Kidney (tissue), 14 donors: ENCODE results near the gene AHDC1. TPM values are rescaled to one million over a fixed set of nuclear protein-coding genes. Genes with fewer than 3 reads are reported as not detected.
"Not testable (repeated sequence)": the region's sequence is repeated elsewhere in the genome, so short reads cannot be mapped to it uniquely, and the experiment has no call there.

ENCODE experiments used
- DNase-seq, 5 donors: peaks; one replicate each; pipeline ENCODE4 v3.0.0-alpha.2; 2013 to 2020
- FAIRE-seq: peaks from 2 replicates; lab custom pipeline; 2012; peaks lifted over from hg19 to GRCh38; lab: Jason Lieb, UNC
- H3K27ac ChIP-seq, 2 donors: one replicate each; pipeline ENCODE4 v1.7.0; 2013; ENCODE audit warnings: low read depth in 2 of 2, low read length in 2 of 2, inconsistent platforms in 1 of 2
- H3K27me3 ChIP-seq: one replicate; pipeline ENCODE4 v1.7.1; 2013; ENCODE audit warnings: low read length, inconsistent platforms; ENCODE audit not compliant: control insufficient read depth, insufficient read depth
- H3K36me3 ChIP-seq, 3 donors: one replicate each; pipeline versions ENCODE4 v1.7.0 to v1.7.1; 2013; ENCODE audit warnings: low read length in 3 of 3, control low read depth in 1 of 3, inconsistent platforms in 1 of 3; ENCODE audit not compliant: insufficient read depth in 3 of 3, control insufficient read depth in 2 of 3
- H3K4me1 ChIP-seq, 3 donors: one replicate each; pipeline versions ENCODE4 v1.7.0 to v1.7.1; 2013; ENCODE audit warnings: low read length in 3 of 3, inconsistent platforms in 1 of 3, low read depth in 1 of 3; ENCODE audit not compliant: control insufficient read depth in 2 of 3, insufficient read depth in 2 of 3
- H3K4me3 ChIP-seq, 3 donors: one replicate each; pipeline versions ENCODE4 v1.7.0 to v1.8.1; 2013; ENCODE audit warnings: low read length in 3 of 3, control low read depth in 1 of 3, inconsistent platforms in 1 of 3
- H3K9ac ChIP-seq, 3 donors: one replicate each; pipeline versions ENCODE4 v1.7.0 to v1.7.1; 2013; ENCODE audit warnings: low read length in 3 of 3, control low read depth in 1 of 3, inconsistent platforms in 1 of 3
- H3K9me3 ChIP-seq, 3 donors: one replicate each; pipeline versions ENCODE4 v1.7.0 to v1.7.1; 2013; ENCODE audit warnings: low read length in 3 of 3, control low read depth in 1 of 3, inconsistent platforms in 1 of 3; ENCODE audit not compliant: control insufficient read depth in 2 of 3, insufficient read depth in 1 of 3
- CTCF ChIP-seq: IDR thresholded peaks from 3 replicates; pipeline ENCODE4 v1.5.1; 2012; ENCODE audit warnings: mild to moderate bottlenecking, moderate library complexity, borderline replicate concordance; ENCODE audit not compliant: insufficient read depth; ENCODE audit errors: extremely low read depth
- intact Hi-C: fragments of 100-400 bp; cut with DNase I; formaldehyde crosslinking; loops from one replicate; pipeline ENCODE4 v1.11.1; 2022
- polyA plus RNA-seq: library from polyadenylated mRNA; stranded (reverse); fragments of 350-450 nt; fragmentation: Illumina TruSeq; extraction: RNeasy Lipid Tissue Mini Kit (QIAGEN cat#74804); gene quantifications from one replicate; pipeline ENCODE4 v1.2.3, GENCODE V29; 2014; ENCODE audit warnings: low read depth, low replicate concordance; ENCODE audit not compliant: insufficient read depth
- total RNA-seq: library from RNA; stranded (reverse); fragmentation: NEBNext Ultra II Directional; extraction: Animal tissue kit (Norgen Biotek cat#: 25700); gene quantifications from one replicate; pipeline ENCODE4 v1.2.1, GENCODE V29; 2021
- donor health status: control.
- donor health status: control.
- donor health status: control.
- donor health status: control.
- donor health status: control.
- donor health status: DM: yes; HTN: yes; CAD: no.
- donor health status: Normal renal cell carcinoma (clear cell type).

The AHDC1 gene
- total and polyA plus RNA-seq, 2 donors from 2014 or later: 8.5 to 48.2 TPM

- DNase-seq (peak; percentile 93 to 96 (median 93)), FAIRE-seq (no peak)
- no peak for TF ChIP-seq CTCF
- Histone ChIP-seq H3K4me3 (no peak overlapping the region), H3K27me3 (no peaks in the 10 kb centered on the region), H3K36me3 (no peaks in the 10 kb centered on the region), H3K9ac (peak overlapping the region in 2 of 3 donors; percentile 55 to 69), H3K27ac (peak overlapping the region; percentile 93 to 97), H3K9me3 (no peaks in the 10 kb centered on the region), H3K4me1 (peaks cover 0 to 17% (median 11%) of the 10 kb centered on the region in 3 donors)
- intact Hi-C loops: no loop called here
Measured at GRCh38 chr1:27504588-27505419, 99.1 kb downstream of the AHDC1 start.

- H3K36me3 ChIP-seq: no peaks in the 10 kb centered on the region
- TF ChIP-seq CTCF: no peak
- H3K9ac ChIP-seq: peak overlapping the region in 2 of 3 donors; percentile 47 to 60
- H3K9me3 ChIP-seq: no peaks in the 10 kb centered on the region
- H3K4me1 ChIP-seq: peaks cover 0 to 17% (median 11%) of the 10 kb centered on the region in 3 donors
- DNase-seq (peak in 1 of 5 donors; percentile 76), FAIRE-seq (no peak)
- H3K4me3 ChIP-seq: peak overlapping the region in 1 of 3 donors; percentile 14
- no peaks in the 10 kb centered on the region for H3K27me3 ChIP-seq
- peak overlapping the region; percentile 76 to 93 for H3K27ac ChIP-seq
- intact Hi-C loops: no loop called here
Measured at GRCh38 chr1:27503844-27504587, 99.9 kb downstream of the AHDC1 start.

GRCh38 chr1:27503033-27503432, 100.9 kb downstream of the AHDC1 start:
- Histone ChIP-seq H3K9ac (no peak overlapping the region), H3K27me3 (no peaks in the 10 kb centered on the region), H3K27ac (no peak overlapping the region), H3K36me3 (no peaks in the 10 kb centered on the region), H3K4me1 (peaks cover 0 to 17% (median 11%) of the 10 kb centered on the region in 3 donors), H3K4me3 (no peak overlapping the region), H3K9me3 (no peaks in the 10 kb centered on the region)
- TF ChIP-seq CTCF: no peak
- intact Hi-C loops: no loop called here
- FAIRE-seq: no peak
- no peak for DNase-seq

GRCh38 chr1:27501159-27501558, 102.8 kb downstream of the AHDC1 start:
- H3K27ac ChIP-seq, H3K27me3 ChIP-seq, H3K36me3 ChIP-seq, intact Hi-C loops, FAIRE-seq, H3K9me3 ChIP-seq, H3K4me3 ChIP-seq, H3K9ac ChIP-seq, DNase-seq: not testable (repeated sequence)
- H3K4me1 ChIP-seq: peaks cover 0 to 21% (median 11%) of the 10 kb centered on the region in 3 donors
